ENCODE results near the gene ENTR1. TPM values are rescaled to one million over a fixed set of nuclear protein-coding genes. Genes with fewer than 3 reads are reported as not detected.

ENTR1 gene
- total RNA-seq, 1 experiment from 2014 or later, result 90.8 TPM

GRCh38 chr9:136438548-136439480 is 28.4 kb upstream of the ENTR1 start:
- H3K4me3 ChIP-seq (ENCODE audit: low read depth in 2 of 2, low read length in 2 of 2), result peak overlapping the region; percentile 62 to 69
- in situ Hi-C loops (cut with HindIII; ENCODE audit: low pct_unique_long_range_greater_than_20kb, low sequenced_read_pairs) (no loop called here), intact Hi-C loops (cut with micrococcal nuclease; ENCODE audit: unreplicated experiment) (no loop called here)
- ChIA-PET POLR2A (no interaction called here), CTCF (interaction anchor here (0.5 to 0.6 kb wide), 2 partner anchors 42 to 263 kb away, joined by 5 to 8 read pairs; no protein-coding TSS in a partner anchor)
- no peaks in the 10 kb centered on the region for H3K27me3 ChIP-seq (ENCODE audit: control insufficient read depth, insufficient read depth, low read length)
- DNase-seq (ENCODE audit: low read depth, low spot score), result no peak
- no peak for TF ChIP-seq REST (IDR thresholded peaks at IDR 0.05; ENCODE audit: insufficient read depth in 1 of 2, low read depth in 2 of 2, low read length in 1 of 2)
- TF ChIP-seq SIN3A (IDR thresholded peaks at IDR 0.05; ENCODE audit: borderline replicate concordance, insufficient read depth, low read depth, low read length), result no peak
- TF ChIP-seq TCF7L2 (IDR thresholded peaks at IDR 0.05; ENCODE audit: low read depth, low read length), result no peak
- no peak for TF ChIP-seq POLR2AphosphoS5 (IDR thresholded peaks at IDR 0.05; ENCODE audit: low read depth, low read length)
- no peak for TF ChIP-seq CTCF (IDR thresholded peaks at IDR 0.05)
- H3K9me3 ChIP-seq (ENCODE audit: control insufficient read depth, insufficient read depth, low read depth, low read length), result no peaks in the 10 kb centered on the region
- no TSS peak for BruUV-seq (replicated peaks)
- peak overlapping the region; percentile 54 for H3K27ac ChIP-seq (ENCODE audit: low read length)
- no peaks in the 10 kb centered on the region; the same call in 1 of the 2 replicates for H3K36me3 ChIP-seq (ENCODE audit: control insufficient read depth, insufficient read depth, low read length)
- H3K4me1 ChIP-seq (ENCODE audit: control insufficient read depth, insufficient read depth, low read length), result no peaks in the 10 kb centered on the region
- peak; percentile 57 for ATAC-seq

- ATAC-seq (no peak; the same call in 1 of the 2 replicates), DNase-seq (ENCODE audit: low read depth, low spot score) (no peak)
- POLR2A ChIA-PET, result no interaction called here
- intact Hi-C loops (cut with micrococcal nuclease; ENCODE audit: unreplicated experiment), result no loop called here
- in situ Hi-C loops (cut with HindIII; ENCODE audit: low pct_unique_long_range_greater_than_20kb, low sequenced_read_pairs), result no loop called here
- Histone ChIP-seq H3K36me3 (ENCODE audit: control insufficient read depth, insufficient read depth, low read length) (no peaks in the 10 kb centered on the region; the same call in 1 of the 2 replicates), H3K9me3 (ENCODE audit: control insufficient read depth, insufficient read depth, low read depth, low read length) (no peaks in the 10 kb centered on the region), H3K4me3 (ENCODE audit: low read depth in 2 of 2, low read length in 2 of 2) (peak overlapping the region; percentile 62 to 69), H3K4me1 (ENCODE audit: control insufficient read depth, insufficient read depth, low read length) (no peaks in the 10 kb centered on the region), H3K27ac (ENCODE audit: low read length) (peak overlapping the region; percentile 23), H3K27me3 (ENCODE audit: control insufficient read depth, insufficient read depth, low read length) (no peaks in the 10 kb centered on the region)
- CTCF ChIA-PET, result interaction anchor here (0.6 kb wide), 2 partner anchors 42 to 127 kb away, joined by 3 to 8 read pairs; no protein-coding TSS in a partner anchor
- TF ChIP-seq REST (IDR thresholded peaks at IDR 0.05; ENCODE audit: insufficient read depth in 1 of 2, low read depth in 2 of 2, low read length in 1 of 2) (no peak), SIN3A (IDR thresholded peaks at IDR 0.05; ENCODE audit: borderline replicate concordance, insufficient read depth, low read depth, low read length) (no peak), CTCF (IDR thresholded peaks at IDR 0.05) (no peak), TCF7L2 (IDR thresholded peaks at IDR 0.05; ENCODE audit: low read depth, low read length) (no peak), POLR2AphosphoS5 (IDR thresholded peaks at IDR 0.05; ENCODE audit: low read depth, low read length) (no peak)
- no TSS peak for BruUV-seq (replicated peaks)
Measured at GRCh38 chr9:136437839-136438547, 27.6 kb upstream of the ENTR1 start.
